Measurements from ENCODE around the gene BMPER.

The BMPER gene

GRCh38 chr7:33907625-33908024, 2.3 kb downstream of the BMPER start:
- no peak for DNase-seq (ENCODE audit: extremely low read depth, insufficient read length)
- H3K36me3 ChIP-seq (ENCODE audit: control insufficient read depth, insufficient read depth, low read length) = no peaks in the 10 kb centered on the region
- H3K27me3 ChIP-seq (replicated peaks; ENCODE audit: control insufficient read depth, insufficient read depth, low read length) = no peaks in the 10 kb centered on the region; the same call in 1 of the 2 replicates
- no peak for TF ChIP-seq CTCF (IDR thresholded peaks at IDR 0.05; ENCODE audit: insufficient read depth, low read length, poor library complexity, severe bottlenecking)
- no peak overlapping the region for H3K4me3 ChIP-seq (replicated peaks; ENCODE audit: low read depth, low read length)

GRCh38 chr7:33909318-33909717, 4.0 kb downstream of the BMPER start:
- no peak for DNase-seq (ENCODE audit: extremely low read depth, insufficient read length)
- Histone ChIP-seq H3K36me3 (ENCODE audit: control insufficient read depth, insufficient read depth, low read length) (no peaks in the 10 kb centered on the region), H3K4me3 (replicated peaks; ENCODE audit: low read depth, low read length) (no peak overlapping the region), H3K27me3 (replicated peaks; ENCODE audit: control insufficient read depth, insufficient read depth, low read length) (no peaks in the 10 kb centered on the region; the same call in 1 of the 2 replicates)
- no peak for TF ChIP-seq CTCF (IDR thresholded peaks at IDR 0.05; ENCODE audit: insufficient read depth, low read length, poor library complexity, severe bottlenecking)

- no peak for TF ChIP-seq CTCF (IDR thresholded peaks at IDR 0.05; ENCODE audit: insufficient read depth, low read length, poor library complexity, severe bottlenecking)
- no peaks in the 10 kb centered on the region; the same call in 1 of the 2 replicates for H3K27me3 ChIP-seq (replicated peaks; ENCODE audit: control insufficient read depth, insufficient read depth, low read length)
- no peaks in the 10 kb centered on the region for H3K36me3 ChIP-seq (ENCODE audit: control insufficient read depth, insufficient read depth, low read length)
- no peak for DNase-seq (ENCODE audit: extremely low read depth, insufficient read length)
- no peak overlapping the region for H3K4me3 ChIP-seq (replicated peaks; ENCODE audit: low read depth, low read length)
These were observed 4.4 kb downstream of the BMPER start for GRCh38 chr7:33909755-33910154.

- Histone ChIP-seq H3K27me3 (replicated peaks; ENCODE audit: control insufficient read depth, insufficient read depth, low read length) (no peaks in the 10 kb centered on the region), H3K36me3 (ENCODE audit: control insufficient read depth, insufficient read depth, low read length) (no peaks in the 10 kb centered on the region), H3K4me3 (replicated peaks; ENCODE audit: low read depth, low read length) (no peak overlapping the region)
- DNase-seq (ENCODE audit: extremely low read depth, insufficient read length) = no peak
- TF ChIP-seq CTCF (IDR thresholded peaks at IDR 0.05; ENCODE audit: insufficient read depth, low read length, poor library complexity, severe bottlenecking) = no peak
These were observed 5.4 kb downstream of the BMPER start for GRCh38 chr7:33910756-33911155.

GRCh38 chr7:33916357-33917081, 11.2 kb downstream of the BMPER start:
- Histone ChIP-seq H3K36me3 (ENCODE audit: control insufficient read depth, insufficient read depth, low read length) (no peaks in the 10 kb centered on the region), H3K27me3 (replicated peaks; ENCODE audit: control insufficient read depth, insufficient read depth, low read length) (no peaks in the 10 kb centered on the region), H3K4me3 (replicated peaks; ENCODE audit: low read depth, low read length) (no peak overlapping the region)
- no peak for DNase-seq (ENCODE audit: extremely low read depth, insufficient read length)
- TF ChIP-seq CTCF (IDR thresholded peaks at IDR 0.05; ENCODE audit: insufficient read depth, low read length, poor library complexity, severe bottlenecking) = no peak
